ENCODE results near the gene GNAO1.
"Not testable (repeated sequence)": the region's sequence is repeated elsewhere in the genome, so short reads cannot be mapped to it uniquely, and the experiment has no call there.

Gene GNAO1

DNA sequence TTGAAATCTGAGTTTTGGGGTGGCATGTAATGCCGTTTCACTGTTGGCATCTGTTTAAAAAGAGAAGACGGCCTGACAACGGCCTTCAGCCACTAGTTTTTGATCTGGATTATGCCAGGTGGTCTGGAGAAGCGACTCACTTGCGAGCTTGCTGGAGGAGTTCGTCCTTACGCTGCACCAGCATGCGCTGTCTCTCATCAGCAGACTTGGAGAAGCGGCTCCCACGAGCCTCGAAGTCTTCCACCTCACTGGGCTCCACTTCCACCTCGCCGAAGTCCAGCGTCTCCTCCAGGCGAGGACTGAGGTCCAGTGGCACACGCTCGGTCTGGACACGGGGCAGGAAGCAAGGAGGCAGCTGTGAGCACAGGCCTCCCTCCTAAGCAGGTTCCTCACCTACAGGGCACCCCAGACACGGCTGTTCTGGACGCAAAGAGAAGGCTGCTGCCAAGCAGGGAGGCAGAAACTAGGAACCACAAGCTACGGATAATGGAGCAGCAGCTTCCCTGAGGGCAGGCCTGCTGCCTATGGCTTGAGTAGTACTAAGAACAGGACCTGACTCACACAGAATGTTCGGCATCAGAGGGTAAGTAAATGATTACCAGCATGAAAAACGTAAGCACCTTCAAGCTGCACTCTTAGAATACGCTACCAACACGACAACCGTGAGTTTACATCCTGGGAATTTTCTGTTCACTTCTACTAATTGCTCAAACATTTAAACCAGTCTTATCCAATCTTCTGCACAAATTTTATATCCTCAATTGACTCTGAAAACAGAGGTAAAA, 172.7 kb downstream of the GNAO1 start:
- no peaks in the 10 kb centered on the region for H3K9me3 Mint-ChIP-seq
- no peak overlapping the region for H3K4me3 Mint-ChIP-seq
- no peak overlapping the region for H3K27ac Mint-ChIP-seq
- peaks cover 47 to 59% of the 10 kb centered on the region in 2 donors for H3K36me3 Mint-ChIP-seq
- peaks cover 0 to 8% of the 10 kb centered on the region in 2 donors for H3K4me1 Mint-ChIP-seq
- H3K27me3 Mint-ChIP-seq, result no peaks in the 10 kb centered on the region
- no peak for DNase-seq
- ATAC-seq (replicated peaks), result no peak

GRCh38 chr16:56364865-56365264, 173.6 kb downstream of the GNAO1 start:
- Mint-ChIP-seq H3K36me3 (peaks cover 45 to 62% of the 10 kb centered on the region in 2 donors), H3K9me3 (no peaks in the 10 kb centered on the region), H3K4me1 (peaks cover 0 to 4% of the 10 kb centered on the region in 2 donors), H3K27me3 (no peaks in the 10 kb centered on the region), H3K4me3 (no peak overlapping the region), H3K27ac (peak overlapping the region; percentile 51)
- no peak for ATAC-seq (replicated peaks)
- no peak for DNase-seq

DNA sequence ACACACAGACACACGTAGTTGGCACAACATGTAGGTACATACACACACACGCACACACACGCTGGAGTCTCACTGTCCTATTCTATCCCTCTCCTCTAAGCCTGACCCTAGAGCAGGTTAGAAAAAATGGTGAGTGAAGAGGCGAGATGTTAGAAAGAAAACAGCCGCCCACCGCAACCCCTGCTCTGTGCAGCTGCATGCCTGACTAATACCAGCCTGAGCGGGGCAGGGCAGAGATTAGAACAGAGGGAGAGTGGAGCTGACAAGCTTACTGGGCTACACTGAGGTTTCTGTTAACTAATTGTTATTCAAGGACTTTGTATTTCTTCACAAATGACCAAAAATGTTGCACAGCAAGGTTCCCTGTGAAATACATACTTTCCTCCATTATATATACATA, 174.3 kb downstream of the GNAO1 start:
- H3K27me3 Mint-ChIP-seq, result no peaks in the 10 kb centered on the region
- peak overlapping the region; percentile 51 for H3K27ac Mint-ChIP-seq
- H3K9me3 Mint-ChIP-seq, result no peaks in the 10 kb centered on the region
- ATAC-seq (replicated peaks) (no peak), DNase-seq (no peak)
- H3K4me3 Mint-ChIP-seq, result no peak overlapping the region
- no peaks in the 10 kb centered on the region for H3K4me1 Mint-ChIP-seq
- H3K36me3 Mint-ChIP-seq, result peaks cover 40 to 59% of the 10 kb centered on the region in 2 donors

GRCh38 chr16:56366945-56367344, 175.7 kb downstream of the GNAO1 start:
- no peak overlapping the region for H3K27ac Mint-ChIP-seq
- no peaks in the 10 kb centered on the region for H3K4me1 Mint-ChIP-seq
- H3K4me3 Mint-ChIP-seq, result no peak overlapping the region
- DNase-seq, result no peak
- H3K27me3 Mint-ChIP-seq, result no peaks in the 10 kb centered on the region
- no peaks in the 10 kb centered on the region for H3K9me3 Mint-ChIP-seq
- H3K36me3 Mint-ChIP-seq, result peaks cover 39 to 52% of the 10 kb centered on the region in 2 donors
- ATAC-seq (replicated peaks), result no peak

DNA sequence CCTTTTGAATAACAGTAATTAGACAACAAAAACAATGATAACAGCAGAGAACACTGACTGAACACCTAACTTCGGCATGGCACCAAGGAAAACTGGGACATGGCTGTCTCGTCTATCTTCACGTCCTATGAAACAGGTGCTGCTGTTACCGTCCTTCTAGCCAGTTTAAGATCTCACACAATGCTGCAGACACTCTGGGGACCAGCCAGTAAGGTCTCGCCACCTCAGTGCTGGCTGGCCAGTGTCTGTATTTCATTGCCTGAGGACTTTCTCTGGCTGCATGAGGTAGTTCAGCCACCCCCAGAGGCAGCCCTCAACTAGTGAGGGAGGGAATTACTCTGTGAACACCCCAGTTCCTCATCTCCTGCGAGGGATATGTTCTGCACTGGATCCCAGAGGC, 176.5 kb downstream of the GNAO1 start:
- no peaks in the 10 kb centered on the region for H3K9me3 Mint-ChIP-seq
- no peak overlapping the region for H3K27ac Mint-ChIP-seq

GRCh38 chr16:56368545-56368944, 177.3 kb downstream of the GNAO1 start:
- ATAC-seq (replicated peaks) (no peak), DNase-seq (no peak)
- peaks cover 36 to 47% of the 10 kb centered on the region in 2 donors for H3K36me3 Mint-ChIP-seq
- H3K27me3 Mint-ChIP-seq, result no peaks in the 10 kb centered on the region
- H3K4me1 Mint-ChIP-seq, result peaks cover 0 to 4% of the 10 kb centered on the region in 2 donors
- no peak overlapping the region for H3K4me3 Mint-ChIP-seq
- H3K27ac Mint-ChIP-seq, result no peak overlapping the region
- no peaks in the 10 kb centered on the region for H3K9me3 Mint-ChIP-seq

More for the DNA sequence above, 176.5 kb downstream of the GNAO1 start:
- peaks cover 37 to 50% of the 10 kb centered on the region in 2 donors for H3K36me3 Mint-ChIP-seq
- no peaks in the 10 kb centered on the region for H3K27me3 Mint-ChIP-seq
- ATAC-seq (replicated peaks) (no peak), DNase-seq (no peak)
- H3K4me1 Mint-ChIP-seq, result no peaks in the 10 kb centered on the region
- H3K4me3 Mint-ChIP-seq, result no peak overlapping the region

DNA sequence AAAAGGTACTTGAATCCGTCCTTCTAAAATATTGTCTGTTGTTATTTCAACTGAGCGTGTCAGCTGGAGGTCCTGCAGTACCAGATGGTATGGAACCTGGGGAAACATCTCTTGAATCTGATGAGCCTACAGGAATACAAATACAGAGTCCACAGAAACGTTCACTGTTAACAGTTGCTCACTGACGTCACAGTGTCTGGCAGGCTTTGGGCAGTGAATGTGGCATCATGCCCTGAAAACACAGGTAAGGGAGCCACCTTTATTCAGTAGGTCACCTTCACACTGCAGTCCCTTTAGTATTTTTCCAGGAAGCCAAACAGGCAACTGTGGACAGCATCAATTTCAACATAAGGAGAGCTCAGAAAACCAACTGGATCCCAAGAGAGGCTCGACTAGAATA, 177.9 kb downstream of the GNAO1 start:
- peaks cover 40 to 52% of the 10 kb centered on the region in 2 donors for H3K36me3 Mint-ChIP-seq
- H3K27me3 Mint-ChIP-seq, result no peaks in the 10 kb centered on the region
- DNase-seq (no peak), ATAC-seq (replicated peaks) (no peak)
- H3K4me1 Mint-ChIP-seq, result peaks cover 0 to 4% of the 10 kb centered on the region in 2 donors
- no peaks in the 10 kb centered on the region for H3K9me3 Mint-ChIP-seq
- H3K27ac Mint-ChIP-seq, result no peak overlapping the region
- H3K4me3 Mint-ChIP-seq, result no peak overlapping the region

- H3K27me3 Mint-ChIP-seq, result no peaks in the 10 kb centered on the region
- H3K27ac Mint-ChIP-seq, result no peak overlapping the region
- peaks cover 0 to 4% of the 10 kb centered on the region in 2 donors for H3K4me1 Mint-ChIP-seq
- no peaks in the 10 kb centered on the region for H3K9me3 Mint-ChIP-seq
- H3K36me3 Mint-ChIP-seq, result peaks cover 31 to 50% of the 10 kb centered on the region in 2 donors
- H3K4me3 Mint-ChIP-seq, result no peak overlapping the region
- DNase-seq, result no peak
- ATAC-seq (replicated peaks), result no peak
Observed at GRCh38 chr16:56370185-56370874, 179.0 kb downstream of the GNAO1 start.

GRCh38 chr16:56370875-56371659, 179.8 kb downstream of the GNAO1 start:
- ATAC-seq (replicated peaks) (no peak), DNase-seq (no peak)
- Mint-ChIP-seq H3K9me3 (no peaks in the 10 kb centered on the region), H3K4me3 (no peak overlapping the region), H3K4me1 (peaks cover 0 to 4% of the 10 kb centered on the region in 2 donors), H3K36me3 (peaks cover 33 to 57% of the 10 kb centered on the region in 2 donors), H3K27ac (no peak overlapping the region), H3K27me3 (no peaks in the 10 kb centered on the region)

GRCh38 chr16:56371660-56371937, 180.3 kb downstream of the GNAO1 start:
- H3K9me3 Mint-ChIP-seq, result no peaks in the 10 kb centered on the region
- H3K27ac Mint-ChIP-seq, result no peak overlapping the region
- H3K4me1 Mint-ChIP-seq, result peaks cover 0 to 4% of the 10 kb centered on the region in 2 donors
- no peaks in the 10 kb centered on the region for H3K27me3 Mint-ChIP-seq
- H3K36me3 Mint-ChIP-seq, result peaks cover 31 to 56% of the 10 kb centered on the region in 2 donors
- no peak for ATAC-seq (replicated peaks)
- H3K4me3 Mint-ChIP-seq, result no peak overlapping the region
- no peak for DNase-seq

GRCh38 chr16:56372013-56372634, 180.8 kb downstream of the GNAO1 start:
- DNase-seq (no peak), ATAC-seq (replicated peaks) (no peak)
- Mint-ChIP-seq H3K27ac (no peak overlapping the region), H3K4me3 (no peak overlapping the region), H3K4me1 (peaks cover 1 to 4% of the 10 kb centered on the region in 2 donors), H3K27me3 (no peaks in the 10 kb centered on the region), H3K36me3 (peaks cover 28 to 54% of the 10 kb centered on the region in 2 donors), H3K9me3 (no peaks in the 10 kb centered on the region)

- Mint-ChIP-seq H3K4me3 (no peak overlapping the region), H3K4me1 (peaks cover 4 to 6% of the 10 kb centered on the region in 2 donors), H3K36me3 (peaks cover 30 to 53% of the 10 kb centered on the region in 2 donors), H3K27me3 (no peaks in the 10 kb centered on the region), H3K9me3 (no peaks in the 10 kb centered on the region), H3K27ac (no peak overlapping the region)
- no peak for DNase-seq
- ATAC-seq (replicated peaks), result no peak
Observed at GRCh38 chr16:56373003-56373402, 181.7 kb downstream of the GNAO1 start.

- H3K9me3 Mint-ChIP-seq; H3K27me3 Mint-ChIP-seq; H3K4me3 Mint-ChIP-seq; ATAC-seq (replicated peaks); H3K27ac Mint-ChIP-seq; DNase-seq: not testable (repeated sequence)
- H3K36me3 Mint-ChIP-seq, result peaks cover 53 to 65% of the 10 kb centered on the region in 2 donors
- peaks cover 4 to 10% of the 10 kb centered on the region in 2 donors for H3K4me1 Mint-ChIP-seq
Observed at GRCh38 chr16:56375792-56376191, 184.5 kb downstream of the GNAO1 start.

DNA sequence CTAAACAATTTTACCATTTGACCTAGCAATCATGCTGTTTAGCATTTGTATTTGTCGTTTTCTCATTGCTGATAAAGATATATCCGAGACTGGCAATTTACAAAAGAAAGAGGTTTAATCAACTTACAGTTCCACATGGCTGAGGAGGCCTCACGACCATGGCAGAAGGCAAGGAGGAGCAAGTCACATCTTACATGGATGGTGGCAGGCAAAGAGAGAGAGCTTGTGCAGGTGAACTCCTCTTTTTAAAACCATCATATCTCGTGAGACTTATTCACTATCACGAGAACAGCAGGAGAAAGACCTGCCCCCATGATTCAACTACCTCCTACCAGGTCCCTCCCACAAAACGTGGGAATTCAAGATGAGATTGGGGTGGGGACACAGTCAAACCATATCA, 187.8 kb downstream of the GNAO1 start:
- Mint-ChIP-seq H3K36me3 (peaks cover 68 to 81% of the 10 kb centered on the region in 2 donors), H3K9me3 (peaks cover 18 to 19% of the 10 kb centered on the region in 2 donors), H3K4me1 (peaks cover 0 to 12% of the 10 kb centered on the region in 2 donors)
- H3K27ac Mint-ChIP-seq; DNase-seq; H3K27me3 Mint-ChIP-seq; H3K4me3 Mint-ChIP-seq; ATAC-seq (replicated peaks): not testable (repeated sequence)
